Smooth muscle cell (in vitro differentiated cells): ENCODE results near the gene GAL3ST3. TPM values are rescaled to one million over a fixed set of nuclear protein-coding genes. Genes with fewer than 3 reads are reported as not detected.
A peak's percentile ranks its signal among the peaks of the same experiment; 100 is the strongest.

ENCODE experiments used
- DNase-seq: peaks from one replicate; lab custom pipeline; 2025; ENCODE audit not compliant: unreplicated experiment; lab: John Stamatoyannopoulos, UW
- H2AFZ ChIP-seq: fragments of 200-600 bp; sonication (generic); 2 replicates; pipeline ENCODE4 v1.6.0; 2016; ENCODE audit warnings: antibody characterized with exemption, low read depth, mild to moderate bottlenecking
- H3F3A ChIP-seq: fragments of 200-600 bp; sonication (generic); 2 replicates; pipeline ENCODE4 v1.6.0; 2017; ENCODE audit warnings: antibody characterized with exemption, low read depth
- H3K27ac ChIP-seq: fragments of 200-600 bp; sonication (generic); 2 replicates; pipeline ENCODE4 v1.5.1; 2016; ENCODE audit warnings: low read depth, mild to moderate bottlenecking
- H3K27me3 ChIP-seq: fragments of 200-600 bp; sonication (generic); 2 replicates; pipeline ENCODE4 v1.6.1; 2016; ENCODE audit warnings: low read depth, mild to moderate bottlenecking
- H3K36me3 ChIP-seq: fragments of 200-600 bp; sonication (generic); 2 replicates; pipeline ENCODE4 v1.5.1; 2016; ENCODE audit warnings: low read depth
- H3K4me1 ChIP-seq: fragments of 200-600 bp; sonication (generic); 2 replicates; pipeline ENCODE4 v1.5.1; 2016; ENCODE audit warnings: low read depth
- H3K4me2 ChIP-seq: fragments of 200-600 bp; sonication (generic); 2 replicates; pipeline ENCODE4 v1.6.0; 2016; ENCODE audit warnings: mild to moderate bottlenecking
- H3K4me3 ChIP-seq: fragments of 200-600 bp; sonication (generic); 2 replicates; pipeline ENCODE4 v1.5.1; 2016; ENCODE audit warnings: mild to moderate bottlenecking
- H3K79me2 ChIP-seq: fragments of 200-600 bp; sonication (generic); 2 replicates; pipeline ENCODE4 v1.6.0; 2016; ENCODE audit warnings: low read depth, mild to moderate bottlenecking
- H3K9ac ChIP-seq: fragments of 200-600 bp; sonication (generic); 2 replicates; pipeline ENCODE4 v1.6.0; 2016; ENCODE audit warnings: low read depth
- H3K9me3 ChIP-seq: fragments of 200-600 bp; sonication (generic); replicated peaks from 2 replicates; pipeline ENCODE4 v1.5.1; 2016; ENCODE audit warnings: low read depth
- H4K20me1 ChIP-seq: fragments of 200-600 bp; sonication (generic); 2 replicates; pipeline ENCODE4 v1.6.0; 2016; ENCODE audit warnings: low read depth
- CTCF ChIP-seq: fragments of 200-600 bp; sonication (generic); IDR thresholded peaks from 2 replicates; pipeline ENCODE4 v1.5.1; 2017; ENCODE audit warnings: borderline replicate concordance, mild to moderate bottlenecking, antibody characterized with exemption; ENCODE audit not compliant: insufficient read depth, poor library complexity, severe bottlenecking
- WGBS: methylation state at CpG from one replicate; pipeline ENCODE4 v1.1.7; 2016; ENCODE audit warnings: low lambda C conversion rate; 5-methylcytosine and 5-hydroxymethylcytosine counted together
- polyA plus RNA-seq: library from polyadenylated mRNA; unstranded; fragments of >200 nt; fragmentation: Nextera tagmentation; extraction: Ambion mirVana; gene quantifications from 2 replicates; pipeline ENCODE4 v1.2.1, GENCODE V29; 2016
- total RNA-seq: library from RNA; depleted of rRNA; stranded (reverse); fragments of >200 nt; gene quantifications from 2 replicates; pipeline ENCODE4 v1.2.3, GENCODE V29; 2014

Gene GAL3ST3
- total and polyA plus RNA-seq, 2 experiments from 2014 or later: 0.23 to 0.27 TPM

- no peaks in the 10 kb centered on the region for H3F3A ChIP-seq
- no peaks in the 10 kb centered on the region for H3K36me3 ChIP-seq
- no peak overlapping the region for H3K4me2 ChIP-seq
- no peak overlapping the region for H2AFZ ChIP-seq
- H3K79me2 ChIP-seq: no peaks in the 10 kb centered on the region
- H3K4me1 ChIP-seq: no peaks in the 10 kb centered on the region
- no peaks in the 10 kb centered on the region for H4K20me1 ChIP-seq
- no peaks in the 10 kb centered on the region for H3K9me3 ChIP-seq
- peaks cover 14% of the 10 kb centered on the region for H3K27me3 ChIP-seq
- H3K27ac ChIP-seq: peak overlapping the region; percentile 59
- WGBS: 72% methylated on average over 12 of the region's 12 CpGs
- no peak overlapping the region for H3K4me3 ChIP-seq
- no peak for TF ChIP-seq CTCF
- DNase-seq: no peak
- no peak overlapping the region for H3K9ac ChIP-seq
Measured at GRCh38 chr11:66012946-66013761, 35.8 kb downstream of the GAL3ST3 start.

- TF ChIP-seq CTCF: no peak
- no peak for DNase-seq
- H3K4me3 ChIP-seq: no peak overlapping the region
- H3K27me3 ChIP-seq: peaks cover 14% of the 10 kb centered on the region
- H3K79me2 ChIP-seq: no peaks in the 10 kb centered on the region
- no peaks in the 10 kb centered on the region for H3F3A ChIP-seq
- H3K36me3 ChIP-seq: no peaks in the 10 kb centered on the region
- H2AFZ ChIP-seq: no peak overlapping the region
- H4K20me1 ChIP-seq: no peaks in the 10 kb centered on the region
- no peaks in the 10 kb centered on the region for H3K9me3 ChIP-seq
- peak overlapping the region; percentile 59 for H3K27ac ChIP-seq
- peaks cover 2% of the 10 kb centered on the region for H3K4me1 ChIP-seq
- H3K4me2 ChIP-seq: peak overlapping the region; percentile 33
- H3K9ac ChIP-seq: no peak overlapping the region
- WGBS: 68% methylated on average over 12 of the region's 12 CpGs
Measured at GRCh38 chr11:66012371-66012945, 36.5 kb downstream of the GAL3ST3 start.

GRCh38 chr11:66011785-66012303 is 37.1 kb downstream of the GAL3ST3 start, which contains the start of gene CST6:
Gene CST6 (plus strand): TSS chr11:66012008. CDS start chr11:66012045, 37 bp downstream.
- peaks cover 5% of the 10 kb centered on the region for H3F3A ChIP-seq
- peak within 1 kb of the TSS; percentile 59 for H3K27ac ChIP-seq
- TF ChIP-seq CTCF: no peak
- H3K4me1 ChIP-seq: peaks cover 9% of the 10 kb centered on the region
- no peaks in the 10 kb centered on the region for H4K20me1 ChIP-seq
- H2AFZ ChIP-seq: no peak within 1 kb of the TSS
- H3K9me3 ChIP-seq: no peaks in the 10 kb centered on the region
- H3K79me2 ChIP-seq: no peaks in the 10 kb centered on the region
- peaks cover 14% of the 10 kb centered on the region for H3K27me3 ChIP-seq
- no peak for DNase-seq
- H3K4me2 ChIP-seq: peak within 1 kb of the TSS; percentile 33
- WGBS: 25% methylated on average over 59 of the region's 61 CpGs
- H3K9ac ChIP-seq: no peak within 1 kb of the TSS
- no peak within 1 kb of the TSS for H3K4me3 ChIP-seq
- H3K36me3 ChIP-seq: no peaks in the 10 kb centered on the region
